HCT116 (cell line): Measurements from ENCODE around the gene OST4. TPM values are rescaled to one million over a fixed set of nuclear protein-coding genes. Genes with fewer than 3 reads are reported as not detected.

Source experiments
- ATAC-seq: fragments of 200-7000 bp; cut with Tn5 transposase; 2 replicates; pipeline ENCODE4 v1.9.1; 2020; ENCODE audit warnings: mild to moderate bottlenecking, moderate library complexity
- BruUV-seq: library from RNA; stranded (reverse); fragments of 400-500 nt; replicated peaks from 2 replicates; lab custom pipeline; 2021; lab: Mats Ljungman, UMichigan
- CTCF ChIA-PET: fragments of 300-600 bp; sonication (Branson Sonifier 250); formaldehyde crosslinking; loops from one replicate; lab custom pipeline; 2021; ENCODE audit warnings: antibody characterized with exemption; lab: Charles Lee
- POLR2A ChIA-PET: fragments of 300-600, 350-600 bp; sonication (Branson Sonifier 250); formaldehyde crosslinking; loops from one replicate; lab custom pipeline; 2021; ENCODE audit warnings: antibody characterized with exemption; lab: Charles Lee
- RAD21 ChIA-PET, 2 experiments: fragments of 300-600 bp; sonication (Branson Sonifier 250); formaldehyde crosslinking; loops; one replicate each; lab custom pipeline; 2023; ENCODE audit warnings: low total read pairs in 2 of 2; ENCODE audit not compliant: uncharacterized antibody in 2 of 2, unreplicated experiment in 2 of 2, low non-redundant PET in 1 of 2; lab: Charles Lee
- DNase-seq: peaks from one replicate; pipeline ENCODE4 v3.0.0-alpha.2; 2010; ENCODE audit warnings: low read depth, low spot score
- H2AFZ ChIP-seq: fragments of 200-600 bp; shearing (Covaris generic), sonication (generic); 2 replicates; pipeline ENCODE4 v1.6.1; 2017; ENCODE audit warnings: low read depth, mixed run types, mixed read lengths, antibody characterized with exemption, low read length; ENCODE audit not compliant: poor library complexity, severe bottlenecking
- H3K27ac ChIP-seq: 2 replicates; pipeline ENCODE4 v1.5.1; 2012; ENCODE audit warnings: low read depth, low read length
- H3K27me3 ChIP-seq: fragments of 200-600 bp; sonication (generic); 2 replicates; pipeline ENCODE4 v1.6.1; 2016; ENCODE audit warnings: mixed run types, low read length, mixed read lengths; ENCODE audit not compliant: insufficient read depth
- H3K36me3 ChIP-seq, 2 experiments: fragments of 200-500 bp in 1 of 2; fragments of 200-600 bp in 1 of 2; sonication (Bioruptor generic) in 1 of 2; sonication (generic) in 1 of 2; 2 replicates each; pipeline versions ENCODE4 v1.5.1 to v1.6.1; 2014 to 2016; ENCODE audit warnings: low read length in 2 of 2, inconsistent platforms in 1 of 2, mixed read lengths in 1 of 2, mixed run types in 1 of 2; ENCODE audit not compliant: insufficient read depth in 2 of 2, control insufficient read depth in 1 of 2
- H3K4me1 ChIP-seq, 2 experiments: fragments of 200-600 bp in 1 of 2; sonication (generic) in 1 of 2; 2 replicates each; pipeline versions ENCODE4 v1.5.1 to v1.6.1; 2012 to 2017; ENCODE audit warnings: low read length in 2 of 2, inconsistent platforms in 1 of 2, mild to moderate bottlenecking in 1 of 2, mixed read lengths in 1 of 2, mixed run types in 1 of 2, moderate library complexity in 1 of 2; ENCODE audit not compliant: insufficient read depth in 2 of 2, control insufficient read depth in 1 of 2
- H3K4me2 ChIP-seq: fragments of 200-600 bp; sonication (generic); 2 replicates; pipeline ENCODE4 v1.6.1; 2017; ENCODE audit warnings: mixed run types, low read length, mixed read lengths
- H3K4me3 ChIP-seq, 2 experiments: fragments of 200-600 bp in 1 of 2; sonication (generic) in 1 of 2; replicated peaks in 1 of 2; 2 replicates each; pipeline ENCODE4 v1.5.1; 2011 to 2016; ENCODE audit warnings: low read length in 2 of 2, control low read depth in 1 of 2, low read depth in 1 of 2, mild to moderate bottlenecking in 1 of 2, mixed read lengths in 1 of 2, mixed run types in 1 of 2
- H3K79me2 ChIP-seq: fragments of 200-600 bp; sonication (generic); 2 replicates; pipeline ENCODE4 v1.6.1; 2017; ENCODE audit warnings: mild to moderate bottlenecking, mixed run types, low read length, moderate library complexity, mixed read lengths; ENCODE audit not compliant: insufficient read depth
- H3K9ac ChIP-seq: fragments of 200-600 bp; sonication (generic); 2 replicates; pipeline ENCODE4 v1.6.1; 2016; ENCODE audit warnings: low read length, mixed read lengths
- H3K9me2 ChIP-seq: fragments of 200-600 bp; sonication (generic), shearing (Covaris generic); 2 replicates; pipeline ENCODE4 v1.6.1; 2017; ENCODE audit warnings: mixed run types, mild to moderate bottlenecking, moderate library complexity; ENCODE audit not compliant: insufficient read depth
- H3K9me3 ChIP-seq, 2 experiments: fragments of 200-500 bp in 1 of 2; fragments of 200-600 bp in 1 of 2; sonication (Bioruptor generic) in 1 of 2; sonication (generic) in 1 of 2; 2 replicates each; pipeline ENCODE4 v1.6.1; 2014 to 2017; ENCODE audit warnings: low read length in 2 of 2, mixed read lengths in 2 of 2, inconsistent platforms in 1 of 2, low read depth in 1 of 2, mild to moderate bottlenecking in 1 of 2, mixed run types in 1 of 2, moderate library complexity in 1 of 2; ENCODE audit not compliant: control insufficient read depth in 1 of 2, insufficient read depth in 1 of 2
- H4K20me1 ChIP-seq: fragments of 200-600 bp; sonication (generic), shearing (Covaris generic); 2 replicates; pipeline ENCODE4 v1.6.1; 2017; ENCODE audit warnings: mixed run types, mild to moderate bottlenecking, moderate library complexity; ENCODE audit not compliant: insufficient read depth
- ATF3 ChIP-seq: IDR thresholded peaks from 2 replicates; pipeline ENCODE4 v1.6.1; 2012
- CBX3 ChIP-seq: IDR thresholded peaks from 2 replicates; pipeline ENCODE4 v1.6.1; 2012; ENCODE audit warnings: low read depth
- CEBPB ChIP-seq: IDR thresholded peaks from 2 replicates; pipeline ENCODE4 v1.6.1; 2012; ENCODE audit warnings: low read depth
- CTCF ChIP-seq, 3 experiments: fragments of 200-600 bp in 1 of 3; sonication (generic) in 1 of 3; IDR thresholded peaks in 2 of 3; conservative IDR thresholded peaks in 1 of 3; 2 replicates each; pipeline ENCODE4 v1.5.1; 2012 to 2017; ENCODE audit warnings: low read depth in 2 of 3, low read length in 2 of 3, antibody characterized with exemption in 1 of 3, borderline replicate concordance in 1 of 3, control low read depth in 1 of 3, mild to moderate bottlenecking in 1 of 3, mixed read lengths in 1 of 3, mixed run types in 1 of 3, moderate library complexity in 1 of 3; ENCODE audit not compliant: insufficient read depth in 1 of 3
- EGR1 ChIP-seq: IDR thresholded peaks from 2 replicates; pipeline ENCODE4 v1.6.1; 2012; ENCODE audit warnings: low read depth
- ELF1 ChIP-seq: IDR thresholded peaks from 2 replicates; pipeline ENCODE4 v1.6.1; 2012; ENCODE audit warnings: low read depth, borderline replicate concordance
- EZH2 ChIP-seq: fragments of 200-600 bp; sonication (generic); IDR thresholded peaks from 2 replicates; pipeline ENCODE4 v1.6.1; 2017; ENCODE audit warnings: antibody characterized with exemption, mixed run types
- EZH2phosphoT487 ChIP-seq: fragments of 200-600 bp; IDR thresholded peaks from 2 replicates; pipeline ENCODE4 v1.6.1; 2018; ENCODE audit warnings: antibody characterized with exemption, borderline replicate concordance
- FOSL1 ChIP-seq: IDR thresholded peaks from 2 replicates; pipeline ENCODE4 v1.6.1; 2012; ENCODE audit warnings: low read depth
- JUND ChIP-seq: IDR thresholded peaks from 2 replicates; pipeline ENCODE4 v1.6.1; 2012
- MAX ChIP-seq: IDR thresholded peaks from 2 replicates; pipeline ENCODE4 v1.6.1; 2012
- POLR2A ChIP-seq: IDR thresholded peaks from 2 replicates; pipeline ENCODE4 v1.7.0; 2011; ENCODE audit warnings: borderline replicate concordance; ENCODE audit not compliant: insufficient read depth, insufficient read length; ENCODE audit errors: extremely low read depth
- POLR2AphosphoS5 ChIP-seq: IDR thresholded peaks from 2 replicates; pipeline ENCODE4 v1.6.1; 2011; ENCODE audit warnings: mild to moderate bottlenecking, low read depth, low read length, moderate library complexity
- RAD21 ChIP-seq: IDR thresholded peaks from 2 replicates; pipeline ENCODE4 v1.6.1; 2012; ENCODE audit warnings: low read depth, mild to moderate bottlenecking
- REST ChIP-seq: IDR thresholded peaks from 2 replicates; pipeline ENCODE4 v1.6.1; 2012; ENCODE audit warnings: low read depth
- SIN3A ChIP-seq: IDR thresholded peaks from 2 replicates; pipeline ENCODE4 v1.6.1; 2012; ENCODE audit warnings: low read depth
- SP1 ChIP-seq: IDR thresholded peaks from 2 replicates; pipeline ENCODE4 v1.6.1; 2012; ENCODE audit warnings: low read depth
- SRF ChIP-seq: IDR thresholded peaks from 2 replicates; pipeline ENCODE4 v1.6.1; 2012; ENCODE audit warnings: low read depth
- TCF7L2 ChIP-seq: IDR thresholded peaks from 2 replicates; pipeline ENCODE4 v1.7.0; 2011; ENCODE audit warnings: borderline replicate concordance, inconsistent platforms; ENCODE audit not compliant: insufficient read depth, insufficient read length; ENCODE audit errors: extremely low read depth
- YY1 ChIP-seq: IDR thresholded peaks from 2 replicates; pipeline ENCODE4 v1.6.1; 2011; ENCODE audit warnings: low read length, low read depth, moderate library complexity, mild to moderate bottlenecking; ENCODE audit not compliant: insufficient replicate concordance; ENCODE audit errors: extremely low read depth
- ZFX ChIP-seq: fragments of 450-650 bp; IDR thresholded peaks from 2 replicates; pipeline ENCODE4 v1.6.1; 2017
- ZNF274 ChIP-seq: fragments of 200-500 bp; sonication (Bioruptor generic); IDR thresholded peaks from 2 replicates; pipeline ENCODE4 v1.6.1; 2014; ENCODE audit warnings: mild to moderate bottlenecking, low read depth, low read length, inconsistent platforms
- intact Hi-C: fragments of 100-400 bp; cut with micrococcal nuclease; formaldehyde crosslinking; loops from 2 replicates; pipeline ENCODE4 v1.10.0; 2022
- total RNA-seq: library from RNA; stranded (reverse); gene quantifications from one replicate; pipeline ENCODE4 v1.2.1, GENCODE V29; 2021; ENCODE audit not compliant: unreplicated experiment

The OST4 gene
- total RNA-seq, 1 experiment from 2014 or later: 187 TPM

- Histone ChIP-seq H3K79me2 (no peaks in the 10 kb centered on the region), H3K27ac (peak within 1 kb of the TSS; percentile 69), H2AFZ (no peak within 1 kb of the TSS), H3K9me2 (no peaks in the 10 kb centered on the region), H3K4me2 (peak within 1 kb of the TSS; percentile 100), H3K27me3 (no peaks in the 10 kb centered on the region), H3K4me1 (peaks cover 11 to 25% of the 10 kb centered on the region in 2 experiments), H4K20me1 (no peaks in the 10 kb centered on the region), H3K36me3 (peaks cover 3 to 12% of the 10 kb centered on the region in 2 experiments; a peak in 2 of 4 replicates), H3K9me3 (no peaks in the 10 kb centered on the region), H3K4me3 (peak within 1 kb of the TSS; percentile 88 to 94), H3K9ac (peak within 1 kb of the TSS; percentile 74)
- ATAC-seq (peak; percentile 73), DNase-seq (peak; percentile 91)
- BruUV-seq: no TSS peak
- intact Hi-C loops: loop anchor here (1.0 kb wide), 2 partner anchors 19 to 90 kb away; partner anchors contain the start of gene TMEM214
- POLR2A ChIA-PET: interaction anchor here (0.7 to 1.5 kb wide), 5 partner anchors 13 to 252 kb away, joined by 3 to 5 read pairs (median 4); partner anchors contain the start of genes KHK and OST4
- RAD21 ChIA-PET: interaction anchor here (0.8 to 2.1 kb wide), 2 partner anchors 89 kb away, joined by 3 to 7 read pairs; no protein-coding TSS in a partner anchor
- CTCF ChIA-PET: interaction anchor here (0.6 to 2.3 kb wide), 7 partner anchors 20 to 252 kb away, joined by 3 to 21 read pairs (median 3); partner anchors contain the start of gene OST4
- TF ChIP-seq SP1 (no peak), JUND (no peak), ZNF274 (no peak), CTCF (IDR thresholded peaks at IDR 0.05 in 2 of 3, conservative IDR thresholded peaks at IDR 0.05 in 1 of 3; ENCODE audit: borderline replicate concordance in 1 of 3, insufficient read depth in 1 of 3, low read depth in 2 of 3, low read length in 2 of 3) (no peak), ATF3 (no peak), FOSL1 (no peak), REST (no peak), EZH2phosphoT487 (no peak), SIN3A (no peak), ZFX (no peak), ELF1 (no peak), MAX (no peak), CBX3 (no peak), TCF7L2 (peak; percentile 5), YY1 (peak; percentile 59), RAD21 (no peak), POLR2A (peak; percentile 59), EZH2 (no peak), EGR1 (no peak), CEBPB (no peak), POLR2AphosphoS5 (peak; percentile 75), SRF (no peak)
These were observed 20.2 kb downstream of the OST4 start, which contains the start of gene AGBL5 for GRCh38 chr2:27050996-27051901. AGBL5 (plus strand) TSS chr2:27051668; CDS start chr2:27052959, 1,291 bp downstream.
